Hematopoietic multipotent progenitor cell treated with erythropoietin and hydrocortisone succinate and interleukin-3 and kit ligand, for 15 days (in vitro differentiated cells): ENCODE data around the gene SLC6A1.

Experiments used
- DNase-seq: peaks from one replicate; pipeline ENCODE4 v3.0.0-alpha.2; 2015; ENCODE audit warnings: low spot score

The SLC6A1 gene

GRCh38 chr3:11019116-11019819 lies 26.7 kb downstream of the SLC6A1 start:
- no peak for DNase-seq

- DNase-seq = no peak
Observed at GRCh38 chr3:11020764-11021163, 28.2 kb downstream of the SLC6A1 start.

DNA sequence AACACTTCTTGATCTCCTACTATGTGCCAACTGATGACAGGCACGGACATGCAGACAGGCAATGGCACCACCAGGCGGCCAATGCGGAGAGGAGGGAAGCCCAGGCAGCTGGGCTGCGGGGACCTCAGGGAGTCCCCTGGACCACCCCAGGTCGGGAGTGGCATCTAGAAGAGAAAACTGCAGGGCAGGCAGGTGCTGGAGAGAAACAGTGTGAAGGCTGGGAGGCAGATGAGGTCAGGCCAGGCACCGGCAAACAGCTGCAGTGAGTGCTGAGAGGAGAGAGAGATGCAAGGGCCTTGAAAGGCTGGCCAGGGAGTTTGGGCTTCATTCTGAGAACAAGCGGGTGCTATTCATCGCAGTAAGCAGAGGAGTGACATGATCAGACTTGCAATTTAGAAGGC lies 29.1 kb downstream of the SLC6A1 start:
- no peak for DNase-seq

DNA sequence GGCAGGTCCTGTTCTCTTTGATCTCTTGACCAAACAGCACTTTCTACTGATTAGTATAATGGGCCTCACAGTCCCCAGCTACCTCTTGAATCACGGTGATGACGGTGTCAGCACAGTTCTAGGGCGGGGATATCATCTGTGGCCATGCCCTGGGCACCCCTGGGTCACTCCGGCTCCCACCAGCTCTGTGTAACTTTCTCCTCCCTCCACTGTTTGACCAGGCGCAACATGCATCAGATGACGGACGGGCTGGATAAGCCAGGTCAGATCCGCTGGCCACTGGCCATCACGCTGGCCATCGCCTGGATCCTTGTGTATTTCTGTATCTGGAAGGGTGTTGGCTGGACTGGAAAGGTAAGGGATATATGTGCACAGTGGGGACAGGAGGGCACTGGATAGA lies 29.6 kb downstream of the SLC6A1 start:
- DNase-seq = no peak

DNA sequence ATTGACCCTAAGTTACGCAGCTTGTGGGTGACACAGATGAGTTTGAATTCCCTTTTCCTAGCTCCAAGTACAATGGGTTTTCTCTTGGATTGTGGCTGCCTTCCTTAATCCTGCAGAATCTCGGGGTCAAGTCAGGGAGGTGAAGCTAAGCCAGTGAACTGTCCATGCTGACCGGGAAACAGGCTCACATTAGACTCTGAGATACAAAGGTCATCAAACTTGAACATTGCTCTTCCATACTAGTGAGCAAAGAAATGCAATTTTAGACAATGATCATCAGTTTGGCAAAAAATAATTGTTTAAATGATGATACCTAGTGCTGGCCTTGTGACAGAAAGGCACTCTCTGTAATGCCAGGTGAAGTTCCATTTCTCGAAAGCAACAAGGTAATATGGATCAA lies 31.6 kb downstream of the SLC6A1 start:
- DNase-seq = no peak

GRCh38 chr3:11029948-11030347 lies 37.4 kb downstream of the SLC6A1 start:
- DNase-seq = no peak

DNA sequence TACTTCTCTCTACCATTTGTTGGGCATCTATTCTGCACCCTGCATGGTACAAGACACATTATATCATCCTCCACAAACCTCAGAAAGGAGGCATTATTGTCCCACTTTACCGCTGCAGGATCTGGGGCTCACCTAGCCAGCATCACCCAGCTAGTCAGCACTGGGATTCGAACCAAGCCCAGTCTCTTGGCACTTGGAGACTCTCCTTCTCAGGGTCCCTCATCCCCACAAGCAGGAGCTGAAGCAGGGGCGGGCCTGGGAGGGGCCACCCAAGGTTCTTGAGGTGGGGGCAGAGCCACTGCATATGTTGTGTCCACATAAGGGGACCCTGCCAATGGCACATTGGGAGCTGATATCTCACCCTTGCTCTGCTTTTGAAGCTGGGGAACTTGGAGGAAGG lies 41.3 kb downstream of the SLC6A1 start:
- DNase-seq = no peak

DNA sequence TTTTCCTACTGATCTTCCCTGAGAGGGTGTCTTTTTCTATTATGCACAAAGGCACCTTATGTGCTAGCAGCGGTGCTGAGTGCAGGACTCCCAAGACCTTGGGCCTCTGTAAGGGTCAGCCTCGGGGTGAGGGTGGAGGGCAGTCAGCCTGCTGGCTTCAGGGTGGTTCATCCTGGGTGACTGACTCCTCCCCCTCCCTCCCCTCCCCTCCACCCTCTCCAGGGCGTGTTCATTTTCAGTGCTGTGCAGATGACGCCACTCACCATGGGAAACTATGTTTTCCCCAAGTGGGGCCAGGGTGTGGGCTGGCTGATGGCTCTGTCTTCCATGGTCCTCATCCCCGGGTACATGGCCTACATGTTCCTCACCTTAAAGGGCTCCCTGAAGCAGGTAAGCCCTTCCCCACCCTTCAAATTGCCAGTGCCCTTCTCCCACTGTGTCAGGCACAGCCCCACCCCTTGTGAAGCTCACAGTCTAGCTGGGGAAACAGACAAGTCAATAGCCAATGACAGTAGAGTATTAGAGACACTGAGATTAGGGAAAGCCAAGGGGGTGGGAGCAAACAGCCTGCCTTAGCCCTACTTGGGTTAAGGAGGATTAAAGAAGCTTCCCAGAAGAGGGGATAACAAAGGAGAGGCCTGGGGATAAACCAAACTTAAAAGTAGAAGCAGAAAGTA lies 41.9 kb downstream of the SLC6A1 start:
- no peak for DNase-seq

DNA sequence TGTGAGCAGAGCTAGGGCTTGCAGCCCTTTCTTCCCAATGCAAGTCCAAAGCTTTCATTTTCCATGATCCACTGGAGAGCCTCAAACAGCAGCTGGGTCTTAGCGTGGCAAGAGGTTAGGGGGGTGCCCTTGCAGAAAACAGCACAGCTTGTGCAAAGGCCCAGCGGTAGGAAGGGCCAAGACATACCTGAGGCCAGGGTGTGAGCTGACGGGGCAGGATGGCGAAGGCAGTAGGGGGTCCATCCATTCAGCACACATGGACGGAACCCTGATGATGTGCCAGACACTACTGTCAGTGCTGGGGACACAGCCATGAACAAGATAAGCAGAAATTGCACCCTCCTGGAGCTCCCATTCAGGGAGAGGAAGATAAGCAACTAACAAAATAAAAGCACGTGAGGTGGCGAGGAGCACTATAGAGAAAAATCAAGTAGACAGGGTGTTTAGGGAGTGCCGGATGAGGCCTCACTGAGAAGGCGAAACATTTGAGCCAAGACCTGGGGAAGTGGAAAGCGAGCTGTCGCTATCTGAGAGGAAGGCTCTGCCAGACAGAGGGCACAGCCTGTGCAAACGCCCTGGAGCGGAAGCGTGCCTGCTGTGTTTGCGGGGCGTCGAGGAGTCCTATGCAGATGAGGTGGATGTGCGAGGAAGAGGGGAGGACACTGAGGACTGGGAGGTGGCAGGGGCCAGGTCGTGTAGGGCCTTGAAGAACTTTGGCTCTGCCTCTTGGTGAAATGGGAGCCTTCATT lies 43.4 kb downstream of the SLC6A1 start:
- no peak for DNase-seq

DNA sequence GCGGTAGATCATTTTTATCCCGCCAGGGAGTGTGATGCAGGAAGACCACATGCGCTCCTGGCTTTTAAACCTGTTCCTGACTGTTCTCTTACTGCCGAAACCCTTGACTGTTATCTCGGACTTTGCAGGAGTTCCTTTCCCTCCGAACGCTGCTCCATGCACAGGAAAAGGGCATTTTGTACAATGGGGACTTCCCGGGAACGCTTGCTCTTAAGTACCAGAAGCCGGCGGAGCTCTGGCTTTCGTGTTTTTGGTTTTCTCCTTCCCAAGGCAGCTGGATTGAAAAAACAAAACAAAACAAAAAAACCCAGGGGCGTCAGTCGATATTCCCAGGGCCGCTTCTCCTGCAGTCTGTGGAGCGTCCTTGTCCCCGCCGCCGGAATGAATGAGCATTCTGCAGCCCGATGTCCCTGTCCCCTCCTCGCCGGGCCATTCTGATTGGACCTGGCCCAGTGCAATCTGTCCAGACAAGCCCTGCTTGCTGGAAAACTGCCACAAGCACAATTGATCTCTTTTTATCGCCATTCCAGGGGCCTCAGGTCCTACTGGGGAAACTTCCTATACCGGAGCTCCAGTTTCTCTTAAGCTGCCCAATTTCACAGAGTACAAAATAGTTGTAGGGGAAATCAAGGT lies 44.8 kb downstream of the SLC6A1 start:
- DNase-seq = no peak

GRCh38 chr3:11037976-11038375 lies 45.4 kb downstream of the SLC6A1 start:
- DNase-seq = no peak

DNA sequence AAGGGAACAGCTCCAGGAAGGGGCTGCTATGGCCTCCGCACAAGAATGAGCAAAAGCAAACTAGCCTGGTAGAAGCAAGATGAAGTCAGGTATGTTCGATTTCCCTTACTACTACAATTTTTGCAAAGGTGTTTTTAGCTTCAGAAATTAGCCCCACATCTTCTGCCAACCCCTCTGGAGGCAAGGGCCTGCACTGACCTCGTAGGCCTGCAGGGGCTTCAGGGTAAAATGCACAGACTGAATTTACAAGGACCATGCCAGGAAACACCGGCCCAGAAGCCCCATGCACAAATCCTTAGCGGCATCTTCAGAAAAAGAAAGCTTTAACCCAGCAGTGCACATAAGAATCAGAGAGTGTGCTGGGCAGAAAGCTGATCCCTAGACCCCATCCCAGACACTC lies 53.0 kb downstream of the SLC6A1 start:
- no peak for DNase-seq

DNA sequence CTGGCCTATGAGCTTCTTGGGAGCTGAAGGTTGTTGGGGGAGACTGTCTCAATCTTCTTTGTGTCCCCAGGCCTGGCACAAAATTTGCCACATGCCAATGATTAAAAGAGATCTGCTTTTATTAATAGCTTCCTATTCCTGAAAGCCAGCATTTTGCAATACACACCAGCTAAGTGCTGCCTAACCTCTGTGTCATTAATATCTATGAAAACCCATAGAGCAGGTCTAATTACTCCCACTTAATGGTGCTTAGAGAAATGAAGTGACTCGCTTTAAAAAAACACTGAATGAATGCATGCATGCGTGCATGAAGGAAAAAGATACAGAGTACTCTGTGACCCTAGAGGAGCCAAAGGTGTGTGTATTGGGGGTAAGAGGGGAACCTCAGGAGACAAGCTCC lies 55.0 kb downstream of the SLC6A1 start:
- no peak for DNase-seq

- no peak for DNase-seq
Observed at GRCh38 chr3:11050666-11051323, 58.2 kb downstream of the SLC6A1 start.

GRCh38 chr3:11053926-11054503 lies 61.5 kb downstream of the SLC6A1 start:
- DNase-seq = no peak

GRCh38 chr3:11054739-11055438 lies 62.3 kb downstream of the SLC6A1 start:
- DNase-seq = no peak

- DNase-seq = no peak
Observed at GRCh38 chr3:11055496-11055895, 62.9 kb downstream of the SLC6A1 start.

GRCh38 chr3:11056531-11057050 lies 64.0 kb downstream of the SLC6A1 start:
- DNase-seq = no peak

- DNase-seq = no peak
Observed at GRCh38 chr3:11057655-11058054, 65.1 kb downstream of the SLC6A1 start.

DNA sequence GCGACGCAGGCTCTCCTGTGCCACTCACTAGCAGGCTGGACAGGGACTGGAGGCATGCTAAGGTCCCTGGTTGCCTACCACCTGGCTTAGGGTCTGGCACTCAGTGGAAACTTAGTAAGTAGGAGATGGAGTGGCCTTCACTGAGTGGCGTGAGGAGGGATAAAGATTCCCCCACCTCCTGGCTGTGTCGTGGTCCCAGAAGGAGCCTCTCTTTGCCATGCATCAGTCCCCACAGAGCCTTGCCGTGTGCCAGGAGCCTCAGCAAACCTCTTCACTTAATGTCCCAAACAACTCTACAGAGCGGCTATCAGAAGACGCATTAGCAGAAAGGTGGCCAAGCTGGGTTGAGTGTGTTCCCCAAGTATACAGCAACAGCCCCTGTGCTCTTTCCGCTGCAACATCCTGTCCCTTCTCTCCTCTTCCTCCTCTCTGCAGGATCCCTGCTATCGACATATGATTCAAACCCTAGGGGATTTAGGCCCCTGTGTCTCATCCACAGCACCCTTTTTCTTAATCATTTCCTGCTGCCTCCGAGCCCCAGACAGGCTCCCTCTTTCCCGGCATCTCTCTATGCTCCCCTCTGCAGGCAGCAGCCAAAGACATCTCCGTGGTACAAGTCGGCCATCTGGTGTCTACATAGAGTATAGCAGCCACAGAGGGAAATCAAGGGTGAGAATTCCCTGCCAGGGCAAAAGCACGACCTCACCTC lies 66.7 kb downstream of the SLC6A1 start:
- DNase-seq = no peak
